WI38 (cell line): ENCODE measurements around the gene PLCE1.

ENCODE experiments used
- H3K4me3 ChIP-seq: 2 replicates; pipeline ENCODE4 v1.5.1; 2011; ENCODE audit warnings: low read depth, mild to moderate bottlenecking, control low read depth, low read length
- CTCF ChIP-seq: IDR thresholded peaks from 2 replicates; pipeline ENCODE4 v1.5.1; 2012; ENCODE audit warnings: low read depth, mild to moderate bottlenecking, control low read depth, low read length

PLCE1 gene

GRCh38 chr10:94023906-94024305 is 30.2 kb downstream of the PLCE1 start:
- no peak overlapping the region for H3K4me3 ChIP-seq
- TF ChIP-seq CTCF = no peak

DNA sequence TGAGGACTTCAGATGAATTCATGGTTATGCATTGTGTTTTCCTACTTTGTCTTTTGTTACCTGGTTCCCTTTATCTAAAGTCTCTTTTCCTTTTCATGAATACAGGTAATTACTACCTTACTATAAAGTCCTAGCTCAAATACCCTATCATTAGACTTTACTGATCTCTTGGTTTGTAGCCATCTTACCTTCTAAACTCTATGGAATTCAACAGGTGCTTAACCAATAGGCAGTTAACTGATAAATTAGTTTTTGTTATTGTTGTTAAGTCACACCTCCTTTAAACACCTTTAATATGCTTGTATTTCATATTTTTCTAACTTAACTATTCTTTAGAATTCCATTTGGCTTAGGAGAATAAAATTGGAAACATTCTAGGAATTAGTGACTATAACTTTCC is 30.7 kb downstream of the PLCE1 start:
- H3K4me3 ChIP-seq = no peak overlapping the region
- TF ChIP-seq CTCF = no peak

DNA sequence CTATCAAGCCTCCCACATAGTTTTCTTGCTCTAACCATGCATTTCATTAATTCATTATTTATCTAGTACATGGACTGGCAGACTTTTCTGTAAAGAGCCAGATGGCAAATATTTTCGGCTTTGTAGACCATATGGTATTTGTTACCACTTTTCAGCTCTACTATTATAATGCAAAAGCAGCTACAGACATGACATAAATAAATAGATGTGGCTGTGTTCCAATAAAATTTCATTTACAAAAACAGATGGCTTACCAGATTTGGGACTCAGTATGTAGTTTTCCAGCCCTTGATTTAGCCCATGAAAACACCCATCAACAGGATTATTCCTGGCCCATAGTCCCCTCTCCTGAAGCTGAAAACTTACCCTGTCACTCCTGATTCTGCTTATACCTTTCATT is 32.1 kb downstream of the PLCE1 start:
- no peak for TF ChIP-seq CTCF

DNA sequence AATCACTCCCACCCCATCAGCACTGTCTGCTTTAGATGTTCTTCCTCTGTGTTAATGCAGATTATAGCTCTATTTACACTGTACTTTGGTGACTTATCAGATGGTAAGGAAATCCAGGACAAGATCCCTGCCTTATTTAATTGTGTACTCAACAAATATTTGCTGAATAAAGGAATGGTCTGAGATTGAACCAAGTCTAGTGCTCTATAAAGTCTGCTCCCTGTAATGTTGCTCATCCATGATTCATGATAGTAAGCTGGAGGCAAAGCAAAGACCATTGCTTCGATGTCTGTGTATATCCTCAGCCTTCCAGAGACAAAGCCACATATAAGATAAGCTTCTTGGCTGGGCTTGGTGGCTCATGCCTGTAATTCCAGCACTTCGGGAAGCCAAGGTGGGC is 33.5 kb downstream of the PLCE1 start:
- TF ChIP-seq CTCF = no peak
- no peak overlapping the region for H3K4me3 ChIP-seq

More for the DNA sequence above, 32.1 kb downstream of the PLCE1 start:
- H3K4me3 ChIP-seq = no peak overlapping the region

- no peak overlapping the region for H3K4me3 ChIP-seq
- no peak for TF ChIP-seq CTCF
Measured at GRCh38 chr10:94029955-94030354, 36.2 kb downstream of the PLCE1 start.

DNA sequence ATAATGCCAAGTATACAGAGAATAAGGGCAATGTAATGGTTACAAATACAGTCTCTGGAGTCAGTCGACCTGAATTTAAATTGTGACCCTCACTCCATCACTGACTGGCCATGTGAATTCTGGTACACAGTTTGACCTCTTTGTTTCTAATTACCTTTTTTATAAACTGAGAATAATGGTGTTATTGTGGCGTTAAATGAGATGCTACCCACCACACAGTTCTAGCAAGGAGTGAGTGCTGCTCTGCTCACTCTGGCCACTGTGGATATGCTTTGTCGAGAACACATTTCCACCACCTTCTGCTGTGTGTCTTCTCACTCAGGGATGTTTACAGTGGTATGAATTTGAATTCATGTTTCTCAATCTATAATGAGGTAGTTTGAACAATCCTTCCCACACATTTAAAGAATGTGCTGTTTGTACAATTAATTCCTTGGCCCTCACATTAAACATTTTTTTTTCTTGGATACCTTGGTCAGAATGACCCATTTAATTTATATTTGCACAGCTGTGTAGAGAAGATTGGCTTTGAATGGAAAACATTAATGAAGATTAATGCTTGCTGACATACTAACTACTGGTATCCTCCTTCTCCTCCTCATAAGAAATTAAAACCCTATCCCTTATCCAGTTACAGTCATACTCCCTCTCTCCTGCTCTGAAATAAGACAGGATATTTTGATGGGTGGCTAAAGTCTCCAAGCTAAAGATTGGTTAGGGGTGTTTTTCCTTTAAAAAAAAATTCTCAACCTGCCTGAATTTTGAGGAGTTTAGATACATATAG is 42.4 kb downstream of the PLCE1 start:
- no peak overlapping the region for H3K4me3 ChIP-seq
- no peak for TF ChIP-seq CTCF

DNA sequence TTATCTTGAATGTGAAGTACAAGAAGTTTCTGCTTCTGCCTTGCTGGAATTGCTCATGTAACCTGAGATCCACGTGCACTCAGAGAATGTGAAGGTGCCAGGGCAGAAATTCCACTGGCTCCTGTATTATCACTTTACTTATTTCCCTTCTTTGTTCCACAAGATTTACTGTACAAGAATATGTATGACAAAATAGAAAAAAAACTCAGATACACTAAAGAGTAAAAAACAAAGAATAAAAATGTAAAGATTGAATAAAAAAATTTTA is 43.0 kb downstream of the PLCE1 start:
- H3K4me3 ChIP-seq = no peak overlapping the region
- TF ChIP-seq CTCF = no peak
